A673 (cell line): ENCODE results near the gene GMDS. TPM values are rescaled to one million over a fixed set of nuclear protein-coding genes. Genes with fewer than 3 reads are reported as not detected.

ENCODE experiments used
- BruUV-seq: library from RNA; stranded (reverse); fragments of 400-500 nt; replicated peaks from 2 replicates; lab custom pipeline; 2021; lab: Mats Ljungman, UMichigan
- CTCF ChIA-PET: fragments of 300-600 bp; sonication (Branson Sonifier 250); formaldehyde crosslinking; loops from one replicate; lab custom pipeline; 2022; ENCODE audit warnings: antibody characterized with exemption; lab: Charles Lee
- POLR2A ChIA-PET: fragments of 300-600 bp; sonication (Branson Sonifier 250); formaldehyde crosslinking; loops from one replicate; lab custom pipeline; 2022; ENCODE audit warnings: antibody characterized with exemption; ENCODE audit not compliant: low non-redundant PET; lab: Charles Lee
- DNase-seq: peaks from one replicate; pipeline ENCODE4 v3.0.0-alpha.2; 2015; ENCODE audit warnings: low spot score
- H3K27ac ChIP-seq: fragments of 200-600 bp; sonication (generic); 2 replicates; pipeline ENCODE4 v1.5.1; 2016; ENCODE audit warnings: mixed run types, low read depth, mild to moderate bottlenecking, mixed read lengths, antibody characterized with exemption, low read length; ENCODE audit not compliant: poor library complexity, severe bottlenecking
- H3K27me3 ChIP-seq: fragments of 200-600 bp; sonication (generic); replicated peaks from 2 replicates; pipeline ENCODE4 v1.6.1; 2017; ENCODE audit warnings: mixed run types, low read depth, mild to moderate bottlenecking, mixed read lengths, antibody characterized with exemption, low read length; ENCODE audit not compliant: insufficient read depth, poor library complexity
- H3K36me3 ChIP-seq: fragments of 200-600 bp; sonication (generic); 2 replicates; pipeline ENCODE4 v1.6.1; 2016; ENCODE audit warnings: mixed run types, mild to moderate bottlenecking, mixed read lengths, antibody characterized with exemption, low read length; ENCODE audit not compliant: insufficient read depth, poor library complexity, severe bottlenecking
- H3K4me1 ChIP-seq: fragments of 200-600 bp; sonication (generic); 2 replicates; pipeline ENCODE4 v1.6.1; 2017; ENCODE audit warnings: mixed run types, mild to moderate bottlenecking, mixed read lengths, antibody characterized with exemption, low read length; ENCODE audit not compliant: insufficient read depth, poor library complexity, severe bottlenecking
- H3K4me3 ChIP-seq: fragments of 200-600 bp; sonication (generic); 2 replicates; pipeline ENCODE4 v1.5.1; 2016; ENCODE audit warnings: low read depth, mixed run types, mild to moderate bottlenecking, mixed read lengths, low read length; ENCODE audit not compliant: poor library complexity, severe bottlenecking
- H3K9me3 ChIP-seq: fragments of 200-600 bp; sonication (generic); 2 replicates; pipeline ENCODE4 v1.6.1; 2016; ENCODE audit warnings: mixed run types, low read depth, mild to moderate bottlenecking, mixed read lengths, antibody characterized with exemption, low read length; ENCODE audit not compliant: poor library complexity, severe bottlenecking
- EZH2 ChIP-seq: fragments of 200-600 bp; sonication (generic); IDR thresholded peaks from 2 replicates; pipeline ENCODE4 v1.6.1; 2017; ENCODE audit warnings: borderline replicate concordance, low read depth, mild to moderate bottlenecking, mixed read lengths, antibody characterized with exemption, low read length; ENCODE audit not compliant: poor library complexity, severe bottlenecking
- intact Hi-C: fragments of 100-400 bp; cut with micrococcal nuclease; formaldehyde crosslinking; loops from one replicate; pipeline ENCODE4 v1.10.0; 2022; ENCODE audit not compliant: unreplicated experiment
- total RNA-seq: library from RNA; stranded (reverse); gene quantifications from 2 replicates; pipeline ENCODE4 v1.2.3, GENCODE V29; 2021
- TF ChIP-seq, protein P1 (sequence below): fragments of 300-800, 200-600 bp; sonication (generic); conservative IDR thresholded peaks from 2 replicates; pipeline ENCODE4 v1.5.1; 2017; ENCODE audit warnings: low read depth, mild to moderate bottlenecking, antibody characterized with exemption, low read length, moderate library complexity, mixed read lengths

Gene GMDS
- total RNA-seq, 1 experiment from 2014 or later: 15.2 TPM

DNA sequence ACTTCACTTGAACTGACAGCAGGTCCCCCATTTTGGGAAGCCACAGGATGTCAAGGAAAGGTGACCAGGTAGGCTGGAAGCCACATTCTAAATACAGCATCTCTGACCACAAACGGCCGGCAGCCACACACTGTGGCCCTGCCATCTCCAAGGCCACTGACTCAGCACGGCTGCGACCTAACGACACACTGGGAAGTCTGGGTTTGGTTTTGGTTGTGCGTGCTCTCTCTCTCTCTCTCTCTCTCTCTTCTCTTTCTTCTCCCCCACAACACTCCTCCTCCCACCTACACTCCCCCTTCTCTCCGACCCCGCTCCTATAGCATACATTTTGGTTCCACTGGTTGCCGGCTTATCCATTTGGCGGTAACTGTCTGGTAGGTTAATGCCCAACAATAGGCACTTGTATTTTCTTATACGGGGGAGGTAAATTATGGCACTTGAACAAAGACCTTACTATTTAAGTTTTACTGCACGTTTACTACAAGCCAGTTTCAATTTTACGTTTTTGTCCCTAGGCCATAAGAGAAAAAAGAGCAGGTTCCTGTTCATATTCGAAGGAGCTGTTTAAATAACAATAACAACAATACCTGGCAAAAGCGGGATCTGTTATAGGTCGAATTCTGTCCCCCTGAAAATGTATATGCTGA, 103.6 kb downstream of the GMDS start:
- TF ChIP-seq, protein P1, sequence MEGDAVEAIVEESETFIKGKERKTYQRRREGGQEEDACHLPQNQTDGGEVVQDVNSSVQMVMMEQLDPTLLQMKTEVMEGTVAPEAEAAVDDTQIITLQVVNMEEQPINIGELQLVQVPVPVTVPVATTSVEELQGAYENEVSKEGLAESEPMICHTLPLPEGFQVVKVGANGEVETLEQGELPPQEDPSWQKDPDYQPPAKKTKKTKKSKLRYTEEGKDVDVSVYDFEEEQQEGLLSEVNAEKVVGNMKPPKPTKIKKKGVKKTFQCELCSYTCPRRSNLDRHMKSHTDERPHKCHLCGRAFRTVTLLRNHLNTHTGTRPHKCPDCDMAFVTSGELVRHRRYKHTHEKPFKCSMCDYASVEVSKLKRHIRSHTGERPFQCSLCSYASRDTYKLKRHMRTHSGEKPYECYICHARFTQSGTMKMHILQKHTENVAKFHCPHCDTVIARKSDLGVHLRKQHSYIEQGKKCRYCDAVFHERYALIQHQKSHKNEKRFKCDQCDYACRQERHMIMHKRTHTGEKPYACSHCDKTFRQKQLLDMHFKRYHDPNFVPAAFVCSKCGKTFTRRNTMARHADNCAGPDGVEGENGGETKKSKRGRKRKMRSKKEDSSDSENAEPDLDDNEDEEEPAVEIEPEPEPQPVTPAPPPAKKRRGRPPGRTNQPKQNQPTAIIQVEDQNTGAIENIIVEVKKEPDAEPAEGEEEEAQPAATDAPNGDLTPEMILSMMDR: no peak
- no peak for TF ChIP-seq EZH2
- Histone ChIP-seq H3K36me3 (no peaks in the 10 kb centered on the region), H3K27ac (no peak overlapping the region), H3K9me3 (no peaks in the 10 kb centered on the region), H3K27me3 (no peaks in the 10 kb centered on the region), H3K4me3 (no peak overlapping the region), H3K4me1 (no peaks in the 10 kb centered on the region)
- intact Hi-C loops: no loop called here
- CTCF ChIA-PET: no interaction called here
- no peak for DNase-seq
- POLR2A ChIA-PET: no interaction called here
- BruUV-seq: no TSS peak

DNA sequence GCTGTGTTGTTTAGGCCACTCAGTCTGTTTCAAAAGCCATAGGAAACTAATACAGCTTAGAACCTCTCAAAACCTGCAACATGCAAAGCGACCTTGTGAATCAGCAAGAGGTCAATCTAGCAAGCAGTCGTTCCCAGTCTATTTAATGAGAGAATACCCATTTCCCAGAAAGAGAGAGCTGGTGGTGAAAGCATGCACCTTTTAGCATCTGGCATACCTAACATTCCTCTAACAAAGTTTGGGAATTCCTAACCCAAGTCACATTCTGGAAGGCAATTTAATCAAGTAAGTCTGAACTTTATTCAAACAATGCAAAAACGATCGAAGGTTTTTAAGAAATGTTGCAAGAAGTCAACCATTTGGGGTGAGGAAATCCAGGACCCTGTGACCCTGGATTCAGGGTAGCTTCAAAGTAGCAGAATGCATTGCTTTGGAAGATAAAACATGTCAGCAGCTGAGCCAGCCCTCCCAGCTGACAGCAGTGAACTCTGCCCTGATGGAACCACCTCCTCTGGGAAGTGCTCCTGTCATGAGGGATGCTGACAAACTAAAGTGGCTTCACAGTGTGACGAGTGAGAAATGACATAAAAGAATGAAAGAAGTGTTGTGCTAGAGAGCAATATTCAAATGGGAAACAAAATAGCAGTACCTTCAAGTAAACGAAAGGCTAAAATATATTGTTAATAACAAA, 104.8 kb downstream of the GMDS start:
- POLR2A ChIA-PET: no interaction called here

DNA sequence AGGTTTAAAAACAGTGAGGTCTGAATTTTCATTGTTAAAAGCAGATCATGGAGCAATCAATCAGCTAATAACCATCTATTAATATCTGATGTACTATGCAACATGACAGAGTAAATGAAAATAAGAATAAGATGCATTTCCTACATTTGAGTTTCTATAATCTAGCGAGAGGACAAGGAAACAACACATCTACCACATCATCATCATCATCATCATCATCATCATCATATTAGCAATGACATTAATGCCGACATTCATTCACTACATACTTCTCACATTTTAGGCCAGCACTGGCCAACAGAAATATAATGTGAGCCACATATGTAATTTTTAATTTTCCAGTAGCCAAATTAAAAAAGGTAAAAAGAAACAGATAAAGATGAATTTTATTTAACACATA, 110.0 kb downstream of the GMDS start:
- Histone ChIP-seq H3K4me3 (no peak overlapping the region), H3K36me3 (no peaks in the 10 kb centered on the region), H3K27me3 (no peaks in the 10 kb centered on the region), H3K4me1 (no peaks in the 10 kb centered on the region), H3K27ac (no peak overlapping the region), H3K9me3 (no peaks in the 10 kb centered on the region)
- ChIA-PET POLR2A (no interaction called here), CTCF (no interaction called here)
- intact Hi-C loops: no loop called here
- BruUV-seq: no TSS peak
- no peak for DNase-seq
- TF ChIP-seq, protein P1: no peak
- no peak for TF ChIP-seq EZH2

More for the DNA sequence above, 104.8 kb downstream of the GMDS start:
- no peak for DNase-seq
- Histone ChIP-seq H3K27me3 (no peaks in the 10 kb centered on the region), H3K4me3 (no peak overlapping the region), H3K4me1 (no peaks in the 10 kb centered on the region), H3K9me3 (no peaks in the 10 kb centered on the region), H3K27ac (no peak overlapping the region), H3K36me3 (no peaks in the 10 kb centered on the region)
- CTCF ChIA-PET: no interaction called here
- no peak for TF ChIP-seq EZH2
- TF ChIP-seq, protein P1: no peak
- intact Hi-C loops: no loop called here
- BruUV-seq: no TSS peak
